Natural killer cell (primary cell): ENCODE data around the gene RELL1. TPM values are rescaled to one million over a fixed set of nuclear protein-coding genes. Genes with fewer than 3 reads are reported as not detected.

Experiments used
- ATAC-seq, 3 donors: fragments of 150-1000 bp in 2 of 3; fragments of 200-7000 bp in 1 of 3; cut with Tn5 transposase; 1 replicate in 1 of 3; 2 replicates in 2 of 3; pipeline ENCODE4 v1.10.0; 2021; ENCODE audit warnings: mild to moderate bottlenecking in 2 of 3, moderate library complexity in 2 of 3
- DNase-seq, 2 donors: peaks; one replicate each; pipeline versions ENCODE4 v3.0.0 to v3.0.0-alpha.2; 2013 to 2021; ENCODE audit warnings: mixed read lengths in 1 of 2
- H3K27ac ChIP-seq: one replicate; pipeline ENCODE4 v1.5.1; 2013; ENCODE audit warnings: mild to moderate bottlenecking, low read length
- H3K27me3 ChIP-seq: one replicate; pipeline ENCODE4 v1.6.1; 2013; ENCODE audit warnings: low read length; ENCODE audit not compliant: control insufficient read depth, insufficient read depth
- H3K36me3 ChIP-seq: one replicate; pipeline ENCODE4 v1.6.1; 2013; ENCODE audit warnings: low read length; ENCODE audit not compliant: control insufficient read depth, insufficient read depth
- H3K4me1 ChIP-seq: one replicate; pipeline ENCODE4 v1.6.1; 2013; ENCODE audit warnings: low read length; ENCODE audit not compliant: control insufficient read depth, insufficient read depth
- H3K4me3 ChIP-seq: one replicate; pipeline ENCODE4 v1.5.1; 2013; ENCODE audit warnings: low read length
- H3K9me3 ChIP-seq: one replicate; pipeline ENCODE4 v1.6.1; 2013; ENCODE audit warnings: low read length; ENCODE audit not compliant: control insufficient read depth, insufficient read depth
- H3K27ac Mint-ChIP-seq, 2 donors: one replicate each; pipeline ENCODE4 v1.8.0; 2022; ENCODE audit warnings: mild to moderate bottlenecking in 2 of 2, mixed read lengths in 2 of 2, moderate library complexity in 1 of 2
- H3K27me3 Mint-ChIP-seq, 2 donors: one replicate each; pipeline ENCODE4 v1.8.0; 2022; ENCODE audit warnings: low read depth in 2 of 2, mixed read lengths in 2 of 2
- H3K36me3 Mint-ChIP-seq: one replicate; pipeline ENCODE4 v1.8.0; 2022; ENCODE audit warnings: mixed read lengths
- H3K4me1 Mint-ChIP-seq, 2 donors: one replicate each; pipeline ENCODE4 v1.8.0; 2022; ENCODE audit warnings: mixed read lengths in 2 of 2
- H3K4me3 Mint-ChIP-seq: one replicate; pipeline ENCODE4 v1.8.0; 2022; ENCODE audit warnings: mild to moderate bottlenecking, moderate library complexity, mixed read lengths
- H3K9me3 Mint-ChIP-seq, 2 donors: one replicate each; pipeline ENCODE4 v1.8.0; 2022; ENCODE audit warnings: mixed read lengths in 2 of 2
- CTCF ChIP-seq: fragments of 200-600 bp; IDR thresholded peaks from one replicate; pipeline ENCODE4 v1.8.0; 2022; ENCODE audit warnings: antibody characterized with exemption
- WGBS: methylation state at CpG from one replicate; pipeline ENCODE4 v1.1.7; 2013; ENCODE audit warnings: missing lambda C conversion rate; ENCODE audit not compliant: insufficient coverage; 5-methylcytosine and 5-hydroxymethylcytosine counted together
- intact Hi-C: fragments of 100-400 bp; cut with micrococcal nuclease; formaldehyde crosslinking; loops from one replicate; pipeline ENCODE4 v1.14.2; 2022
- total RNA-seq, 4 donors: library from RNA; stranded (reverse); fragments of 120-200 nt in 1 of 4; gene quantifications; one replicate each; pipeline versions ENCODE4 v1.2.3 to v1.2.4, GENCODE V29; 2013 to 2022

Gene RELL1
- total RNA-seq, 3 donors from 2014 or later (not counting 1 experiment from before 2014, with no cell fraction given), result 15.2 to 21.3 (median 15.2) TPM

DNA sequence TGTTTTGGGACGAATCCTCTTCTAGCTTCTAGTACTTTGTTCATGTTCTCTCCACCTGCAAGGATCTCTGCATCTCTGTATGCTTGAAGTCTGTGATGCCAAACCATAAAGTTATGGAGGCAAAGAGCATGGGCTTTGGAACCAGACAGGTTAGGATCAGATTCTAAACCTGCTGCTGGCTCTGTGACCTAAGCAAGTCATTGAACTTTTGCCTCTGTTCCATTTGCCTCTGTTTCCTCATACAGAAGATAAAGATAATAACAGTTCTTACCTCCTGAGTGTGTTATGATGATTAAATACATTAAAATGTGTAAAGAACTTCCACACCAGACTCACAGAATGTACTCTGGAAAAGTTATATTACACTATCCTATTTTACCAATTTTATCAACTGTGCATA is 41.5 kb upstream of the RELL1 start:
- H3K4me1 Mint-ChIP-seq, result no peaks in the 10 kb centered on the region
- intact Hi-C loops, result no loop called here
- no peaks in the 10 kb centered on the region for H3K9me3 Mint-ChIP-seq
- TF ChIP-seq CTCF, result no peak
- no peaks in the 10 kb centered on the region for H3K4me1 ChIP-seq
- 88% methylated on average over 1 of the region's 1 CpG for WGBS
- no peak overlapping the region for H3K4me3 Mint-ChIP-seq
- H3K27me3 ChIP-seq, result no peaks in the 10 kb centered on the region
- no peak overlapping the region for H3K27ac ChIP-seq
- H3K36me3 Mint-ChIP-seq, result no peaks in the 10 kb centered on the region
- ATAC-seq (no peak), DNase-seq (no peak)
- no peaks in the 10 kb centered on the region for H3K9me3 ChIP-seq
- no peaks in the 10 kb centered on the region for H3K36me3 ChIP-seq
- H3K27ac Mint-ChIP-seq, result no peak overlapping the region
- no peaks in the 10 kb centered on the region for H3K27me3 Mint-ChIP-seq
- H3K4me3 ChIP-seq, result no peak overlapping the region

DNA sequence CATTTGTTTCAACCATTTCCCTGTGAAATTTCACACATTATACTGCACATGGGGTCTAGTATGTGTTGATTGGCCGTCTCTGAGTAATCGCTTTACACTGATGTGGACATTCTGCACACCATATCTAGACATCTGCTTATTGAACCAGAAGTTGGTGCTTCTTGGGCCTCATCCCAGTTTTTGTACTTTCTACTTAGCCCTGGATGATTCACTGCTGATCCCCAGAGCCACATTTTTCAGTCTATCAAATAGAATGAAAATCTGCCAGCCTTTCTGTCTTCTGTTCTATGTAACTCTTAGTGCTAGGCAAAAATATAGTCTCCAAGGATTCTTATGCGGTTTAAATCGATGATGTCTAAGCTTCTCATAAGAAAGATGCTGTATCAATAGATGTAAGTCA is 40.5 kb upstream of the RELL1 start:
- ATAC-seq (no peak), DNase-seq (no peak)
- Mint-ChIP-seq H3K27me3 (no peaks in the 10 kb centered on the region), H3K4me1 (no peaks in the 10 kb centered on the region), H3K27ac (no peak overlapping the region), H3K9me3 (no peaks in the 10 kb centered on the region), H3K36me3 (no peaks in the 10 kb centered on the region), H3K4me3 (no peak overlapping the region)
- Histone ChIP-seq H3K36me3 (no peaks in the 10 kb centered on the region), H3K27me3 (no peaks in the 10 kb centered on the region), H3K4me3 (no peak overlapping the region), H3K4me1 (no peaks in the 10 kb centered on the region), H3K9me3 (no peaks in the 10 kb centered on the region), H3K27ac (no peak overlapping the region)
- WGBS, result 86% methylated on average over 4 of the region's 4 CpGs
- intact Hi-C loops, result no loop called here
- TF ChIP-seq CTCF, result no peak

GRCh38 chr4:37725718-37726117 is 39.5 kb upstream of the RELL1 start:
- H3K4me3 Mint-ChIP-seq, result no peak overlapping the region
- DNase-seq, result no peak
- no peak for ATAC-seq
- H3K9me3 Mint-ChIP-seq, result no peaks in the 10 kb centered on the region
- no peak for TF ChIP-seq CTCF
- Histone ChIP-seq H3K4me3 (no peak overlapping the region), H3K4me1 (no peaks in the 10 kb centered on the region), H3K9me3 (no peaks in the 10 kb centered on the region), H3K27ac (no peak overlapping the region), H3K27me3 (no peaks in the 10 kb centered on the region), H3K36me3 (no peaks in the 10 kb centered on the region)
- no peaks in the 10 kb centered on the region for H3K4me1 Mint-ChIP-seq
- no peaks in the 10 kb centered on the region for H3K27me3 Mint-ChIP-seq
- intact Hi-C loops, result no loop called here
- H3K27ac Mint-ChIP-seq, result no peak overlapping the region
- WGBS, result 59% methylated on average over 6 of the region's 7 CpGs
- H3K36me3 Mint-ChIP-seq, result no peaks in the 10 kb centered on the region

GRCh38 chr4:37723067-37723466 is 36.9 kb upstream of the RELL1 start:
- Mint-ChIP-seq H3K4me1 (no peaks in the 10 kb centered on the region), H3K4me3 (no peak overlapping the region), H3K27me3 (no peaks in the 10 kb centered on the region), H3K9me3 (no peaks in the 10 kb centered on the region), H3K36me3 (no peaks in the 10 kb centered on the region), H3K27ac (no peak overlapping the region)
- DNase-seq (no peak), ATAC-seq (no peak)
- Histone ChIP-seq H3K9me3 (no peaks in the 10 kb centered on the region), H3K27ac (no peak overlapping the region), H3K36me3 (no peaks in the 10 kb centered on the region), H3K4me1 (no peaks in the 10 kb centered on the region), H3K27me3 (no peaks in the 10 kb centered on the region), H3K4me3 (no peak overlapping the region)
- 86% methylated on average over 1 of the region's 1 CpG for WGBS
- TF ChIP-seq CTCF, result no peak
- intact Hi-C loops, result no loop called here
